IMR-90 (cell line): Measurements from ENCODE around the gene NPRL2. TPM values are rescaled to one million over a fixed set of nuclear protein-coding genes. Genes with fewer than 3 reads are reported as not detected.

Experiments
- ATAC-seq: fragments of 200-7000 bp; cut with Tn5 transposase; 2 replicates; pipeline ENCODE4 v1.9.1; 2020; ENCODE audit warnings: low read depth, mild to moderate bottlenecking, moderate library complexity
- BruUV-seq: library from RNA; stranded (reverse); fragments of 400-500 nt; replicated peaks from 2 replicates; lab custom pipeline; 2021; lab: Mats Ljungman, UMichigan
- CTCF ChIA-PET: fragments of 300-600 bp; formaldehyde crosslinking; extraction: SDS; loops from one replicate; lab custom pipeline; 2021; ENCODE audit warnings: antibody characterized with exemption; lab: Yijun Ruan, JAX
- POLR2A ChIA-PET: fragments of 300-600 bp; sonication (Branson Sonifier 250); formaldehyde crosslinking; loops from one replicate; lab custom pipeline; 2022; ENCODE audit warnings: antibody characterized with exemption; ENCODE audit not compliant: unreplicated experiment; lab: Charles Lee
- DNase-seq: peaks from one replicate; pipeline ENCODE4 v3.0.0; 2013
- H2AFZ ChIP-seq: replicated peaks from 2 replicates; pipeline ENCODE3; 2013; ENCODE audit warnings: low read length, mild to moderate bottlenecking; ENCODE audit not compliant: poor library complexity
- H2AK5ac ChIP-seq: 2 replicates; pipeline ENCODE4 v1.6.1; 2013; ENCODE audit warnings: low read depth, low read length, inconsistent platforms
- H2AK9ac ChIP-seq: replicated peaks from 2 replicates; pipeline ENCODE3; 2013; ENCODE audit warnings: mild to moderate bottlenecking, low read depth, low read length, moderate library complexity; ENCODE audit not compliant: poor library complexity
- H2BK120ac ChIP-seq: 2 replicates; pipeline ENCODE4 v1.6.1; 2013; ENCODE audit warnings: low read depth, low read length, inconsistent platforms
- H2BK15ac ChIP-seq: 3 replicates; pipeline ENCODE4 v1.6.1; 2013; ENCODE audit warnings: low read depth, low read length, inconsistent platforms
- H2BK20ac ChIP-seq: 2 replicates; pipeline ENCODE4 v1.6.1; 2013; ENCODE audit warnings: low read depth, mild to moderate bottlenecking, inconsistent platforms, low read length, moderate library complexity
- H2BK5ac ChIP-seq: 2 replicates; pipeline ENCODE4 v1.6.1; 2013; ENCODE audit warnings: mild to moderate bottlenecking, low read depth, low read length, inconsistent platforms; ENCODE audit not compliant: poor library complexity, severe bottlenecking
- H3K14ac ChIP-seq: replicated peaks from 2 replicates; pipeline ENCODE4 v1.6.1; 2013; ENCODE audit warnings: low read depth, low read length, inconsistent platforms
- H3K18ac ChIP-seq: 2 replicates; pipeline ENCODE4 v1.6.1; 2013; ENCODE audit warnings: low read depth, low read length, control low read depth
- H3K23ac ChIP-seq: 2 replicates; pipeline ENCODE4 v1.6.1; 2013; ENCODE audit warnings: low read depth, low read length, inconsistent platforms
- H3K27ac ChIP-seq: 2 replicates; pipeline ENCODE4 v1.5.1; 2013; ENCODE audit warnings: mild to moderate bottlenecking, control low read depth, low read length; ENCODE audit not compliant: insufficient read depth
- H3K27me3 ChIP-seq: 2 replicates; pipeline ENCODE4 v1.6.1; 2013; ENCODE audit warnings: low read length; ENCODE audit not compliant: control insufficient read depth, insufficient read depth
- H3K36me3 ChIP-seq: 2 replicates; pipeline ENCODE4 v1.6.1; 2013; ENCODE audit warnings: low read length, mixed read lengths; ENCODE audit not compliant: control insufficient read depth, insufficient read depth
- H3K4ac ChIP-seq: 2 replicates; pipeline ENCODE4 v1.6.1; 2013; ENCODE audit warnings: low read depth, low read length, inconsistent platforms
- H3K4me1 ChIP-seq: 2 replicates; pipeline ENCODE4 v1.6.1; 2013; ENCODE audit warnings: low read length, mixed read lengths; ENCODE audit not compliant: control insufficient read depth, insufficient read depth
- H3K4me2 ChIP-seq: 2 replicates; pipeline ENCODE4 v1.6.1; 2013; ENCODE audit warnings: low read depth, mild to moderate bottlenecking, control low read depth, low read length, moderate library complexity
- H3K4me3 ChIP-seq: 2 replicates; pipeline ENCODE4 v1.5.1; 2013; ENCODE audit warnings: low read depth, mild to moderate bottlenecking, control low read depth, low read length, moderate library complexity; ENCODE audit not compliant: insufficient read depth
- H3K56ac ChIP-seq: 2 replicates; pipeline ENCODE4 v1.6.1; 2013; ENCODE audit warnings: low read length, inconsistent platforms; ENCODE audit not compliant: insufficient read depth; ENCODE audit errors: extremely low read depth
- H3K79me1 ChIP-seq, 2 experiments: 2 replicates each; pipeline ENCODE4 v1.6.1; 2013; ENCODE audit warnings: low read length in 2 of 2, inconsistent platforms in 1 of 2, low read depth in 1 of 2
- H3K9ac ChIP-seq: 2 replicates; pipeline ENCODE4 v1.6.1; 2013; ENCODE audit warnings: low read depth, low read length, control low read depth
- H3K9me1 ChIP-seq: 2 replicates; pipeline ENCODE4 v1.6.1; 2013; ENCODE audit warnings: low read length, inconsistent platforms; ENCODE audit not compliant: insufficient read depth
- H3K9me3 ChIP-seq: 2 replicates; pipeline ENCODE4 v1.6.1; 2013; ENCODE audit warnings: low read length; ENCODE audit not compliant: control insufficient read depth, insufficient read depth
- H4K20me1 ChIP-seq: 2 replicates; pipeline ENCODE4 v1.6.1; 2013; ENCODE audit warnings: low read length, inconsistent platforms; ENCODE audit not compliant: insufficient read depth
- H4K5ac ChIP-seq: 2 replicates; pipeline ENCODE4 v1.6.1; 2013; ENCODE audit warnings: mild to moderate bottlenecking, low read depth, low read length, control low read depth
- H4K8ac ChIP-seq, 2 experiments: 2 replicates each; pipeline ENCODE4 v1.6.1; 2013; ENCODE audit warnings: low read depth in 2 of 2, low read length in 2 of 2, control low read depth in 1 of 2, inconsistent platforms in 1 of 2
- H4K91ac ChIP-seq: 2 replicates; pipeline ENCODE4 v1.6.1; 2013; ENCODE audit warnings: low read depth, low read length, inconsistent platforms; ENCODE audit not compliant: insufficient read depth
- BHLHE40 ChIP-seq: fragments of 150-350 bp; IDR thresholded peaks from 2 replicates; pipeline ENCODE4 v1.6.1; 2016; ENCODE audit warnings: mild to moderate bottlenecking, low read depth, low read length
- CEBPB ChIP-seq: IDR thresholded peaks from 2 replicates; pipeline ENCODE4 v1.6.1; 2012; ENCODE audit warnings: low read depth, low read length, improper control_type of control experiment
- CHD1 ChIP-seq: IDR thresholded peaks from 2 replicates; pipeline ENCODE4 v1.6.1; 2012; ENCODE audit warnings: low read depth, low read length, improper control_type of control experiment
- FOS ChIP-seq: fragments of 150-350 bp; IDR thresholded peaks from 2 replicates; pipeline ENCODE4 v1.6.1; 2016; ENCODE audit warnings: low read depth, low read length
- MAZ ChIP-seq: IDR thresholded peaks from 2 replicates; pipeline ENCODE4 v1.6.1; 2012; ENCODE audit warnings: low read depth, mild to moderate bottlenecking, low read length, improper control_type of control experiment, moderate library complexity, borderline replicate concordance
- MXI1 ChIP-seq: IDR thresholded peaks from 2 replicates; pipeline ENCODE4 v1.6.1; 2012; ENCODE audit warnings: low read depth, mild to moderate bottlenecking, low read length, moderate library complexity, borderline replicate concordance
- NFE2L2 ChIP-seq: fragments of 150-350 bp; IDR thresholded peaks from 2 replicates; pipeline ENCODE4 v1.6.1; 2016; ENCODE audit warnings: low read depth, mild to moderate bottlenecking, low read length
- POLR2A ChIP-seq: IDR thresholded peaks from 2 replicates; pipeline ENCODE4 v1.6.1; 2012; ENCODE audit warnings: mild to moderate bottlenecking, low read depth, low read length
- RAD21 ChIP-seq: IDR thresholded peaks from 2 replicates; pipeline ENCODE4 v1.6.1; 2012; ENCODE audit warnings: low read length, improper control_type of control experiment
- RCOR1 ChIP-seq: IDR thresholded peaks from 2 replicates; pipeline ENCODE4 v1.6.1; 2012; ENCODE audit warnings: mild to moderate bottlenecking, low read length, improper control_type of control experiment; ENCODE audit not compliant: insufficient replicate concordance
- SMC3 ChIP-seq: fragments of 150-350 bp; IDR thresholded peaks from 2 replicates; pipeline ENCODE4 v1.6.1; 2016; ENCODE audit warnings: low read depth, mild to moderate bottlenecking, antibody characterized with exemption, low read length, moderate library complexity
- WGBS, 2 experiments: methylation state at CpG; one replicate each; pipeline versions ENCODE4 v1.1.5 to v1.1.7; 2013; ENCODE audit warnings: missing lambda C conversion rate in 2 of 2; ENCODE audit not compliant: insufficient read length in 1 of 2; ENCODE audit errors: extremely low coverage in 2 of 2; 5-methylcytosine and 5-hydroxymethylcytosine counted together
- dilution Hi-C: fragments of 300-500 bp; cut with HindIII; formaldehyde crosslinking; loops from one replicate; pipeline ENCODE4 v1.14.3; 2018; ENCODE audit warnings: low sequenced_read_pairs; ENCODE audit not compliant: unreplicated experiment
- in situ Hi-C: fragments of 300-500 bp; cut with MboI; formaldehyde crosslinking; loops from 3 replicates; pipeline ENCODE4 v1.14.3; 2019; ENCODE audit warnings: low sequenced_read_pairs, inconsistent platforms, mixed read lengths
- intact Hi-C: fragments of 100-400 bp; cut with micrococcal nuclease; formaldehyde crosslinking; loops from 2 replicates; pipeline ENCODE4 v1.10.0; 2022
- polyA plus RNA-seq, 3 experiments: library from polyadenylated mRNA; depleted of rRNA; stranded (reverse); fragments of >200 nt; gene quantifications; 2 replicates each; pipeline ENCODE4 v1.2.3, GENCODE V29; 2012; ENCODE audit warnings: low replicate concordance in 1 of 3
- total RNA-seq: library from RNA; depleted of rRNA; stranded (reverse); fragments of >200 nt; gene quantifications from 2 replicates; pipeline ENCODE4 v1.2.3, GENCODE V29; 2012
- TF ChIP-seq, protein P1 (sequence below): conservative IDR thresholded peaks from 2 replicates; pipeline ENCODE4 v1.5.1; 2012; ENCODE audit warnings: mild to moderate bottlenecking, low read depth, low read length, improper control_type of control experiment
- TF ChIP-seq, protein P2 (sequence below): fragments of 150-350 bp; IDR thresholded peaks from 2 replicates; pipeline ENCODE4 v1.6.1; 2017; ENCODE audit warnings: mild to moderate bottlenecking, antibody characterized with exemption, low read length, low read depth
- TF ChIP-seq, protein P3 (sequence below): fragments of 150-350 bp; IDR thresholded peaks from 2 replicates; pipeline ENCODE4 v1.6.1; 2016; ENCODE audit warnings: low read depth, mild to moderate bottlenecking, low read length, moderate library complexity, borderline replicate concordance

The NPRL2 gene
- total and polyA plus RNA-seq, 2 of the 4 experiments (the other 2 are of a cell fraction) = 38.3 to 38.7 TPM

DNA sequence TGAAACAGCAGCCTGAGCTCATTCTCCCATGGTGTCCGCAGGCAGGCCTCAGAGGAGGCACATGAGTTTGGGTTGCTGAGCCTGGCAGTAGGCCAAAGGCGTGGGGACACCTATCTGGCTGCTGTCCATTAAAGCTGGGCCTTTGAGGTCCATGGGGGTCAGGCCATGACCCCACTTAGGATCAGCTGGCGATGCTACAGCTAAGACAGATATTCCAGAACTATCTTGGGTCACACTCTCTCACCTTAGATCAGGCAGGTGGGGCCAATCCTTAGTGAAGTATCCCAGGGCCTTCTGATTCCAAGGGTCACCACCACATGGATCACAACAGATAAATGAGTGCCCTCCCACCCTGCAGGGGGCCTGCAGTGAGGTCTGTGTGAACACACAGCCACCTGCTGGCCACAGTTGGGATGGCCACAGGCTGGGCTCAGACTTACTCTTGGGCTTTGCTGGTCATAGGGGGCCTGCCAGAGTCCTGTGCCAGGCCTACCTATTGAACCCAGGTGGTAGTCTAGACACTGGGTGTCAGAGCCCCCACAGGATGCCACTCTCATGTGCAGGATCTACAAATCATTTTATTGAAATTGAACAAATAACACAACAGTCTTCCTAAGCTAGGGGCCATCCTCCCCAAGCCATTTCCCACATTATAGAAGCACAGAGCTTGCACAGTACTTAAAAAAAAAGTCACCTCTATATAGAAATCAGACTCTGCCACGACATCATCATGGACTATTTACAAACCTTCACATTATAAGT lies 26.0 kb downstream of the NPRL2 start:
- H4K91ac ChIP-seq = no peak overlapping the region
- peaks cover 21 to 43% of the 10 kb centered on the region in 2 experiments for H3K79me1 ChIP-seq
- H2BK5ac ChIP-seq = no peak overlapping the region
- no peak overlapping the region for H3K27ac ChIP-seq
- ChIA-PET CTCF (interaction anchor here (0.7 to 1.0 kb wide), 3 partner anchors 9 to 26 kb away, joined by 3 to 4 read pairs (median 4); partner anchors contain the start of genes HYAL3 and NAA80), POLR2A (interaction anchor here (1.0 kb wide), 1 partner anchor 13 kb away, joined by 4 read pairs; no protein-coding TSS in a partner anchor)
- no peak overlapping the region for H3K4me3 ChIP-seq
- no peak overlapping the region for H3K18ac ChIP-seq
- no peak overlapping the region for H2AK5ac ChIP-seq
- no peak overlapping the region for H3K9ac ChIP-seq
- H2BK120ac ChIP-seq = no peak overlapping the region
- DNase-seq = peak; percentile 61
- H4K5ac ChIP-seq = no peak overlapping the region
- BruUV-seq = no TSS peak
- intact Hi-C loops = loop anchor here (1.0 to 5.0 kb wide), 3 partner anchors 62 to 130 kb away; no protein-coding TSS in a partner anchor
- H2BK15ac ChIP-seq = no peak overlapping the region
- H3K4ac ChIP-seq = no peak overlapping the region
- dilution Hi-C loops = no loop called here
- in situ Hi-C loops = loop anchor here (25.0 kb wide), 3 partner anchors 1063 to 1838 kb away; partner anchors contain the start of genes ABHD14B, GPR62, MANF and PCBP4
- no peak overlapping the region for H4K8ac ChIP-seq
- H3K23ac ChIP-seq = no peak overlapping the region
- peak overlapping the region; percentile 34 for H2AFZ ChIP-seq
- peaks cover 10% of the 10 kb centered on the region for H3K36me3 ChIP-seq
- H2AK9ac ChIP-seq = peak overlapping the region; percentile 82
- H3K27me3 ChIP-seq = no peaks in the 10 kb centered on the region
- H3K4me2 ChIP-seq = no peak overlapping the region
- no peak overlapping the region for H2BK20ac ChIP-seq
- peaks cover 5% of the 10 kb centered on the region for H3K9me1 ChIP-seq
- no peak overlapping the region for H3K56ac ChIP-seq
- H3K9me3 ChIP-seq = no peaks in the 10 kb centered on the region
- peak; percentile 42 for ATAC-seq
- peaks cover 24% of the 10 kb centered on the region for H3K4me1 ChIP-seq
- peaks cover 12% of the 10 kb centered on the region for H4K20me1 ChIP-seq
- 45% methylated on average over 2 of the region's 4 CpGs; no CpG with 5 or more reads in 1 of the 2 experiments for WGBS, 2 experiments
- no peak overlapping the region for H3K14ac ChIP-seq
- no peak for TF ChIP-seq BHLHE40
- TF ChIP-seq FOS = no peak
- no peak for TF ChIP-seq NFE2L2
- no peak for TF ChIP-seq CEBPB
- TF ChIP-seq RCOR1 = no peak
- 0 out of 2 replicates have a peak, but pooled peaks have one; percentile 39 for TF ChIP-seq MXI1
- TF ChIP-seq, protein P1, sequence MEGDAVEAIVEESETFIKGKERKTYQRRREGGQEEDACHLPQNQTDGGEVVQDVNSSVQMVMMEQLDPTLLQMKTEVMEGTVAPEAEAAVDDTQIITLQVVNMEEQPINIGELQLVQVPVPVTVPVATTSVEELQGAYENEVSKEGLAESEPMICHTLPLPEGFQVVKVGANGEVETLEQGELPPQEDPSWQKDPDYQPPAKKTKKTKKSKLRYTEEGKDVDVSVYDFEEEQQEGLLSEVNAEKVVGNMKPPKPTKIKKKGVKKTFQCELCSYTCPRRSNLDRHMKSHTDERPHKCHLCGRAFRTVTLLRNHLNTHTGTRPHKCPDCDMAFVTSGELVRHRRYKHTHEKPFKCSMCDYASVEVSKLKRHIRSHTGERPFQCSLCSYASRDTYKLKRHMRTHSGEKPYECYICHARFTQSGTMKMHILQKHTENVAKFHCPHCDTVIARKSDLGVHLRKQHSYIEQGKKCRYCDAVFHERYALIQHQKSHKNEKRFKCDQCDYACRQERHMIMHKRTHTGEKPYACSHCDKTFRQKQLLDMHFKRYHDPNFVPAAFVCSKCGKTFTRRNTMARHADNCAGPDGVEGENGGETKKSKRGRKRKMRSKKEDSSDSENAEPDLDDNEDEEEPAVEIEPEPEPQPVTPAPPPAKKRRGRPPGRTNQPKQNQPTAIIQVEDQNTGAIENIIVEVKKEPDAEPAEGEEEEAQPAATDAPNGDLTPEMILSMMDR = peak; percentile 91
- TF ChIP-seq POLR2A = no peak
- TF ChIP-seq, protein P2, sequence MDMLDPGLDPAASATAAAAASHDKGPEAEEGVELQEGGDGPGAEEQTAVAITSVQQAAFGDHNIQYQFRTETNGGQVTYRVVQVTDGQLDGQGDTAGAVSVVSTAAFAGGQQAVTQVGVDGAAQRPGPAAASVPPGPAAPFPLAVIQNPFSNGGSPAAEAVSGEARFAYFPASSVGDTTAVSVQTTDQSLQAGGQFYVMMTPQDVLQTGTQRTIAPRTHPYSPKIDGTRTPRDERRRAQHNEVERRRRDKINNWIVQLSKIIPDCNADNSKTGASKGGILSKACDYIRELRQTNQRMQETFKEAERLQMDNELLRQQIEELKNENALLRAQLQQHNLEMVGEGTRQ = no peak
- TF ChIP-seq RAD21 = peak; percentile 80
- peak; percentile 79 for TF ChIP-seq SMC3
- TF ChIP-seq CHD1 = no peak
- TF ChIP-seq, protein P3, sequence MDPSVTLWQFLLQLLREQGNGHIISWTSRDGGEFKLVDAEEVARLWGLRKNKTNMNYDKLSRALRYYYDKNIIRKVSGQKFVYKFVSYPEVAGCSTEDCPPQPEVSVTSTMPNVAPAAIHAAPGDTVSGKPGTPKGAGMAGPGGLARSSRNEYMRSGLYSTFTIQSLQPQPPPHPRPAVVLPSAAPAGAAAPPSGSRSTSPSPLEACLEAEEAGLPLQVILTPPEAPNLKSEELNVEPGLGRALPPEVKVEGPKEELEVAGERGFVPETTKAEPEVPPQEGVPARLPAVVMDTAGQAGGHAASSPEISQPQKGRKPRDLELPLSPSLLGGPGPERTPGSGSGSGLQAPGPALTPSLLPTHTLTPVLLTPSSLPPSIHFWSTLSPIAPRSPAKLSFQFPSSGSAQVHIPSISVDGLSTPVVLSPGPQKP = no peak
- TF ChIP-seq MAZ = peak; percentile 50; the same call in 1 of the 2 replicates
